GM12872 (cell line): ENCODE measurements around the gene TSNAX.
A peak's percentile ranks its signal among the peaks of the same experiment; 100 is the strongest.

Experiments used
- TF ChIP-seq, protein P1 (sequence below): IDR thresholded peaks from 3 replicates; pipeline ENCODE4 v1.5.1; 2011; ENCODE audit warnings: low read depth, mild to moderate bottlenecking, low read length, moderate library complexity; ENCODE audit not compliant: insufficient read depth

The TSNAX gene

DNA sequence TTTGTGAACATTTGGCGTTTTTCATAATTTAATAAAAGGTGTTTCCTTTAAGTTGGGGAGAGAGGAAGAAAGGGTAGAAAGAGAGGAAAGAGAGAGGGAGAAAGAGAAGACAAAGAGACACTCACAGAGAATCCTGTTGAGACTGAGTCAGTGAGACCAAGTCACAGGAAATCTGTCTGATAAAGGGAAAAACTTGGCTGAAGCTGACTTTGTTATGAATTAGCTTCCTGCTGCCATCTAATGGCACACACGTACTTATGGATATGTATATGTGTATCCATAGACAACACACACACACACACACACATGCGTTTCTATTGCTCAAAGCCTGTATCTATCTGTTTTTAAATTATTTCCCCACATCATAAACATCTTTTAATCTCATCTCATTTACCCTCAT, 55.6 kb downstream of the TSNAX start:
- TF ChIP-seq, protein P1, sequence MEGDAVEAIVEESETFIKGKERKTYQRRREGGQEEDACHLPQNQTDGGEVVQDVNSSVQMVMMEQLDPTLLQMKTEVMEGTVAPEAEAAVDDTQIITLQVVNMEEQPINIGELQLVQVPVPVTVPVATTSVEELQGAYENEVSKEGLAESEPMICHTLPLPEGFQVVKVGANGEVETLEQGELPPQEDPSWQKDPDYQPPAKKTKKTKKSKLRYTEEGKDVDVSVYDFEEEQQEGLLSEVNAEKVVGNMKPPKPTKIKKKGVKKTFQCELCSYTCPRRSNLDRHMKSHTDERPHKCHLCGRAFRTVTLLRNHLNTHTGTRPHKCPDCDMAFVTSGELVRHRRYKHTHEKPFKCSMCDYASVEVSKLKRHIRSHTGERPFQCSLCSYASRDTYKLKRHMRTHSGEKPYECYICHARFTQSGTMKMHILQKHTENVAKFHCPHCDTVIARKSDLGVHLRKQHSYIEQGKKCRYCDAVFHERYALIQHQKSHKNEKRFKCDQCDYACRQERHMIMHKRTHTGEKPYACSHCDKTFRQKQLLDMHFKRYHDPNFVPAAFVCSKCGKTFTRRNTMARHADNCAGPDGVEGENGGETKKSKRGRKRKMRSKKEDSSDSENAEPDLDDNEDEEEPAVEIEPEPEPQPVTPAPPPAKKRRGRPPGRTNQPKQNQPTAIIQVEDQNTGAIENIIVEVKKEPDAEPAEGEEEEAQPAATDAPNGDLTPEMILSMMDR: 0 out of 3 replicates have a peak, but pooled peaks have one; percentile 6

DNA sequence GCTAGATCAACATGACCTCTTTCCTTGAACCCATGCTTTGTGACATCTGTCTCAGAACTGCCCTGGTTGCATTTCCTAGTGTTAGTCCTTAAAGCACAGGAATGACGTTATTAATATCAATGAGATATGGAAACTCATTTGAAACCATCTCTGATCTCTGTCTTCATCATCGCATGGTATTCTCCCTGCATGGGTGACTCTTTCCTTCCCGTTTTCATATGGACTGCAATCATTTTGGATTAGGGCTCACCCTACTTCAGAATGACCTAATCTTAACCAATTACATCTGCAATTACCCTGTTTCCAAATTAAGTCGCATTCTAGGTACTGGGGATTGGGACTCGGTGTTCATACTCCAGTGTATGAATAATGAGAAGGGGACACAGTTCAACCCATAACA, 56.5 kb downstream of the TSNAX start:
- TF ChIP-seq, protein P1: no peak

DNA sequence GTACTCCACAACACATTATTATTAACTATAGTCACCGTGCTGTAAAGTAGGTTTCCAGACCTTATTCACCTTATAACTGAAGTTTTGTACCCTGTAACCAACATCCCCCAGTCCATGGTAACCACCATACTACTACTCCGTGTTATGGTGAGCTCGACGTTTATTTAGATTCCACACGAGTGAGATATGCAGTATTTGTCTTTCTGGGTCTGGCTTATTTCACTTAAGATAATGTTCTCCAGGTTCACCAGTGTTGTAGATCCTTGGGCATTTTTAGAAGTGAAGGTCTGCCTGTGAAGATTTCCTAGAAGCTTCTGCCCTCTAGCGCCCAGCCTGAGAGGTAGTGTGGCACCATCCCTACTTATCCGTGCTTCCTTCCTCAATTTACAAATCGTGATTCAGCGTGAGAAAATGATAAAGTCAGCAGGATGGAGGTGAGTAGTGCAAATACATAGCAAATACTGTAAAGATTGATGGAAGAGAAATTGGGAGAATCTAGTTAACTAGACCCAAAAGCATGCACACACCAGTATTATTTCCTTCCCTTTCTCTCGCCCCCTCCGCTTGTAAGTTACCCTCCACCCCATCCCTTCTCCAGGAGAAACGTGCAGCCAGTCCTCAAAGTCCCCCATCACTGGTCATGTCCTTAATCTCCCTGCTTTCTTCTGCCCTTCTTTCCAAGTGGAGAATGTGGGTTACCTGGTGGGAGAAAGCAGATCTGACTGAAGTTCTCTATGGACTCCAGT, 62.2 kb downstream of the TSNAX start:
- TF ChIP-seq, protein P1: peak; percentile 72

DNA sequence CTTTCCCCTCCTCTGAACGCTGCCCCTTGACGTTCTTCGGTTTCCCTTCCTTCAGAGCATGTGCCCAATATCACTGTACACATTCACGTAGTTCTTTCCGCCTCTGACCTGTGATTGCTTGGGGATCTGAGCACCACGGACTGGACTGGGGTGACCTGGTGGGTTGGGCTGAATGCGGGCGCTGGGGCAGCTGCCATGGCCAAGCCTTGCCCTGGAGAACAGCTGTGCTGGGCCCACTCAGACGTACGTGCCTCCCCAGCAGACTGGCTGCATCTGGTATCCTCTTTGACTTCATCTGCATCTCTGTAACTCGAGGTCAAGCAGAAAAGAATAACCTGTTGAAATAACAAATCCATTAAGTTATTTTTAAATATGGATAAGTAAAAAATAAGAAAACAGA, 63.0 kb downstream of the TSNAX start:
- TF ChIP-seq, protein P1: no peak

DNA sequence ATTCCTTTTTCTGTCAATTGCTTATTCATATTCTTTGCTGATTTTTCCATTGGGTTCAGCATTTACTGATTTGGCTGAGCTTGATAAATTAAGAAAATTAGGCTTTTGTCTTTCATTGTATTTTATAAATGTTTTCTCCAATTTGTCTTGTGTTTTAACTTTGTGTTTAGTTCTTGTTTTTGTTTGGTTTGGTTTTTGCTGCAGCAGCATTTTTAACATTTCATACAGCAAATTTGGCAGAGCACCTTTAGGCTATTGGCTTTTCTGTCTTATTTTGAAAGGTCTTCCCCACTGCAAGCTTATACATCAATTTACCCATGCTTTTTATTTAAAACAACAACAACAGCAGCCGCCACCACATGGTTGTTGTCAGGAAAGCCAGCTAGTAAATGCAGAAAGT, 64.3 kb downstream of the TSNAX start:
- TF ChIP-seq, protein P1: no peak

DNA sequence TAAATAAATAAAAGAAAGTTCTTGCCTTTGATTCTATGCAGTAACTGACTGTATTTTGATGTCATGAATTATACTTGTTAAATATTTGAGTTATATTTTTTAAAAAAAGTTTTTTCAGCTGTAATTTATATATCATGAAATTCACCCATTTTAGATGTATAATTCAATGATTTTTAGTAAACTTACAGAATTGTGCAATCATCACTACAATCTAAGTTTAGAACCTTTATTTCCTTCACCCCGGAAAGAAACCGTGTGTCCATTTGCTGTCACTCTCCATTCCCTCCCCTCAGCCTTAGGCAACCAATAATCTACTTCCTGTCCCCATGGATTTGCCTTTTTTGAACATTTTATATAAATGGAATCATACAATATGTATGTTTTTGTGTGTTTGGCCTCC, 65.7 kb downstream of the TSNAX start:
- TF ChIP-seq, protein P1: no peak

DNA sequence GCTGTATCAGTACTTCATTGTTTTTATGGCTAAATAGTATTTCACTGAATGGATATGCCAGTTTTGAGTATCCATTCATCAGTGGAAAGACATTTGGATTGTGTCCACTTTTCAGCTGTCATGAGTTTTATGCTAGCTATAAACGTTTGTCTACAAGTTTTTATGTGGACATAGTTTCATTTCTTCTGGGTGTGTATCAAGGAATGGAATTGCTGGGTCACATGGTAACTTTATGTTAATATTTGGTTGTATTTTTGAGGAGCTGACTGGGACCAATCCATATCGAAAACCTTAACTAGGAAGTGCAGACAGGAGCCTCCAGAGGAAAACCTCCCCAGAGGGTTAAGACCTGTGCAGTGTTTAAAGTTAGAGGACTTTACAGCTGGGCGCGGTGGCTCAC, 66.3 kb downstream of the TSNAX start:
- TF ChIP-seq, protein P1: no peak
